ENCODE measurements around the gene STC2. TPM values are rescaled to one million over a fixed set of nuclear protein-coding genes. Genes with fewer than 3 reads are reported as not detected.

Gene STC2
- total RNA-seq, 1 experiment from 2014 or later = 60.4 TPM

DNA sequence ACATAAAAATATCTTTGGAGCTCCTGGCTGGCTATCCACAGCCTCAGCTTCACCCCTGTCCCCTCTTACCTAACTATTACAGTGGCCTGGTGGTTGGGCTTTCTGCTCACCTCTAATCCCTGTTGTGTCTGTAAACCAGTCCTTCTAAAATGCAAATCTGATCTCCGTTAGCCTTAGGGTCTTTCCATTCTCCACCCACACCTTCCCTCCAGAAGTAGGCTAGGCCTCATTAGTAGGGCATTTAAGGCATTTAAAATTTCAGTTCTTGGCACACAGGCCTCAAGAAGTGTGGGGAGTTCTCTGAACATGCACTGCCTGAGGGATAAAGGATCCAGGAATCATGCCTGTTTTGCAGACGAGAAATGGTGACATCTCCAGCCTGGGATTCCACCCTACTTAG is 26.4 kb upstream of the STC2 start:
- Mint-ChIP-seq H3K4me3 (ENCODE audit: low read depth, unreplicated experiment) (no peak overlapping the region), H3K4me1 (ENCODE audit: low read depth, unreplicated experiment) (no peaks in the 10 kb centered on the region), H3K9me3 (ENCODE audit: low read depth, unreplicated experiment) (no peaks in the 10 kb centered on the region), H3K27ac (ENCODE audit: unreplicated experiment) (no peak overlapping the region), H3K36me3 (ENCODE audit: insufficient read depth, unreplicated experiment) (no peaks in the 10 kb centered on the region), H3K27me3 (ENCODE audit: unreplicated experiment) (peaks cover 49% of the 10 kb centered on the region)
- no TSS peak for BruUV-seq (replicated peaks)
- intact Hi-C loops (cut with micrococcal nuclease; ENCODE audit: unreplicated experiment) = no loop called here
- TF ChIP-seq CTCF (IDR thresholded peaks at IDR 0.05; ENCODE audit: unreplicated experiment) = no peak
- no peak for DNase-seq
- CTCF ChIA-PET = no interaction called here

GRCh38 chr5:173352366-173353349 is 24.4 kb upstream of the STC2 start:
- Mint-ChIP-seq H3K27me3 (ENCODE audit: unreplicated experiment) (peaks cover 44% of the 10 kb centered on the region), H3K4me1 (ENCODE audit: low read depth, unreplicated experiment) (no peaks in the 10 kb centered on the region), H3K9me3 (ENCODE audit: low read depth, unreplicated experiment) (peaks cover 3% of the 10 kb centered on the region), H3K36me3 (ENCODE audit: insufficient read depth, unreplicated experiment) (no peaks in the 10 kb centered on the region), H3K4me3 (ENCODE audit: low read depth, unreplicated experiment) (no peak overlapping the region), H3K27ac (ENCODE audit: unreplicated experiment) (no peak overlapping the region)
- intact Hi-C loops (cut with micrococcal nuclease; ENCODE audit: unreplicated experiment) = no loop called here
- no TSS peak for BruUV-seq (replicated peaks)
- no peak for TF ChIP-seq CTCF (IDR thresholded peaks at IDR 0.05; ENCODE audit: unreplicated experiment)
- DNase-seq = no peak
- CTCF ChIA-PET = interaction anchor here (0.7 kb wide), 1 partner anchor 83 kb away, joined by 3 read pairs; no protein-coding TSS in a partner anchor

DNA sequence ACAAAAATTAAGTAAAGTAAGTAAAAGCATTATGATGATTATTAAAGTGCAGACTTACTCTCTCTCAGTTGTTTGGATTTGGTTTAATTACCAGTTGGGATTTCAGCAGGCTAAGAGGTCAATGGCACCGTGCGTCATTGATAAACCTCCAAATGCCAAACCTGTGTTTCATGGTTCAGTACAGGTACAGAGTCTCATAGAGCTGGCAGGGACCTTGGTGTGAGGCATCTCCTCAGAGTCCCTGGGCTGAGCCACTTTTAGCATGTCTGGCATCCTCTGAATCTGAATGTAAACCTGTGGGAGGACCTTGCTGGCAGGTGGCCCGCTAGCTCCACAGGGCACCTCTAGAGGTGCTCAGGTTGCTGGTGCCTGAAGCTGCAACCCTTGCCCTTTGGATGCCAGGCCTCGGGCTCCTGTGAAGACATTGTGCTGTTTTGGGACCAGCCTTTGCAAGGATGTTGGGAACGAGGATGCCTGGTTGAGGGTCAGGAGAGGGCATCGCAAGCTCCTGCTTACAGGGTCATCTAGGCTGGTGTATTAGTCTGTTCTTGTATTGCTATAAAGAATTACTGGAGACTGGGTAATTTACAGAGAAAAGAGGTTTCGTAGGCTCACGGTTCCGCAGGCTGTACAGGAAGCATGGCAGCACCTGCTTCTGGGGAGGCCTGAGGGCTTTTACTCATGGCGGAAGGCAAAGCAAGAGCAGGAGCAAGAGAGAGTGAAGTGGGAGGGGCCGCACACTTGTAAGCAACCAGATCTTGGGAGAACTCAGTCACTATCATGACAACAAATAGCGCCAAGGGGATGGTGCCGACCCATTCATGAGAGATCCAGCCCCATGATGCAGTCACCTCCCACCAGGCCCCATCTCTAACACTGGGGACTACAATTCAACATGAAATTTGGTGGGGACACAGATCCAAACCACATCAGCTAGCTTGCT is 14.9 kb upstream of the STC2 start:
- no peak overlapping the region for H3K27ac Mint-ChIP-seq (ENCODE audit: unreplicated experiment)

More for the DNA sequence above, 14.9 kb upstream of the STC2 start:
- intact Hi-C loops (cut with micrococcal nuclease; ENCODE audit: unreplicated experiment) = no loop called here
- CTCF ChIA-PET = no interaction called here
- no TSS peak for BruUV-seq (replicated peaks)
- Mint-ChIP-seq H3K27me3 (ENCODE audit: unreplicated experiment) (no peaks in the 10 kb centered on the region), H3K4me1 (ENCODE audit: low read depth, unreplicated experiment) (no peaks in the 10 kb centered on the region), H3K4me3 (ENCODE audit: low read depth, unreplicated experiment) (no peak overlapping the region), H3K9me3 (ENCODE audit: low read depth, unreplicated experiment) (no peaks in the 10 kb centered on the region), H3K36me3 (ENCODE audit: insufficient read depth, unreplicated experiment) (no peaks in the 10 kb centered on the region)
- no peak for TF ChIP-seq CTCF (IDR thresholded peaks at IDR 0.05; ENCODE audit: unreplicated experiment)
- no peak for DNase-seq

All from Calu3 (cell line).